ENCODE measurements around the gene MRTO4.
A peak's percentile ranks its signal among the peaks of the same experiment; 100 is the strongest.
"Not testable (repeated sequence)": the region's sequence is repeated elsewhere in the genome, so short reads cannot be mapped to it uniquely, and the experiment has no call there.

The MRTO4 gene

DNA sequence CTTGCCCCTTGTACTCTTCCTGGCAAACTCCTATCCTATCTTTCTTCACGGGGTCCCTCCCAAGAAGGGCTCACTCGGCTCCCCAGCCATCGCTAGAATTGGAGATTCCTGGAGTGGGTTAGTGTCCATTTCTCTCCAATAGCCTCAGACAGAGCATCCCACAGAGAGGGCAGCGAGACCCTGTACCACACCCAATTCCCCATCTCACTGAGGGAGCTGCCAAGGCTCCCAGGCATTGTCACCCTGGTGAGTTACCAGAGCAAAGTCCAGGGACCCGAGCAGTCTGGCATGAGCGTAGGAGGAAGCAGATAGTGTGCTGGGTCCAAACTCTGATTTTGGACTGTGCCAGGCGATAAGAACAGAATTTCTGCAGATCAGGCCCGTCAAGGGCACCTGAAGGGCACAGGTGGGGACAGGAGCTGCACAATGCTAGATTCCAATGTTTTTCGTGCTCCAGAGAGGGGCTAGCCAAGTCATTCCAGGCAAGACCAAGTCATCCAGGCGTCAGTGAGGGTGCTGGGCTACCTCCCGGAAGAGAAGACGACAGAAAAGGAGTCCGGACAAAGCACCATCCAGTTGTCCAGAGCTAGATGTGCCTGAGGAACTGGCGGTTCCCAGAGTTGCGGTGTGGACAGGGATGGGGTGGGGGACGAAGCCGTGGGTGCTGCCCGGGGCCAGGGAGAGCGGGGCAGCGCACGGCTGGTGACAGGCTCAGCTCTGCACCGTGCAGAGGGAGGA lies 21.7 kb downstream of the MRTO4 start:
- no peak for DNase-seq

DNA sequence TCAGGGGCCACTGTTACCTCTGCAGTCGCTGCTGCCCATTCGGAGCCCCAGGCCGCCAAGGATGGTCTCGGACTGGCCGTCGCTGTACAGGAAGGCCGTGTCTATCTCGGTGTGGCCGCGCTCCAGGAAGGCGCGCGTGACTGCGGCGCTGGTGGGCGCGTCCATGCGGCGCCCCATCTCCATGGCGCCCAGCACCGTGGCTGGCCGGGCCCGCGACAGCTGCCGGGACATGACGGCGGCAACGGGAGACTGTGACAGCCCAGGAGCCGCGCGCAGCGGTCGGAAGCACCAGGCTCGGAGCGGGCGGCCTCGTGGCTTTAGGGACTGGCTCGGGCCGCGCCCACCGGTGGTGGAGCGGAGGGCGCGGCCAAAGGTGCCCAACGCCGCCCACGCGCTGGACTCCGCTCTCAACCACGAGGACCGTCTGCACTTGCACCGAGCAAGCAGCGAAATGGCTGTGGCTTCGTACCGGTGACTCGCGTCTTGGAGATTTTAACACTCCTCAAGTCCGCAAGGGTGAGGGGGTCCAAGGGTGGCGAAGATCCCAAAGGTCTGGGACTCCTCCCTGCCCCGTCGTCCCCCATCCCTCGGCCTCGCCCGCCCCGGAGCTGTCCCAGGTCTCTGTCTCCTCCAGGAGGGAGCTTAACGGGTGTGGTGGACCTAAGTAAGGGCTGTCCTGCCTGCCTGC lies 22.4 kb downstream of the MRTO4 start:
- peak in 2 of 3 donors; percentile 22 to 49 for DNase-seq

DNA sequence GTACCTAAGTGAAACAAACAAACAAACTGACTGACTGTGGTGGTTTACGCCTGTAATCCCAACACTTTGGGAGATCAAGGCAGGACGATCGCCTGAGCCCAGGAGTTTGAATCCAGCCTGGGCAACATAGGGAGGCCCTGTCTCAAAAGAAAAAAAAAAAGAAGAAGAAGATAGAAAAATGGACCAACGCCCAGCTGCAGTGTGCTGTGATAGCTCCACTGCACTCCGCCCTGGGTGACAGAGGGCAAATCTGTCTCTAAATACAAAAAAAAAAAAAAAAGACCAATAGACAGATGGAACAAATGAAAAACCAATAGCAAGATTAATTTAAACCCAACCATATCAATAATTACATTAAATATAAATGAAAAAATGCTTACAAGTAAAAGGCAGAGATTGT lies 23.0 kb downstream of the MRTO4 start:
- DNase-seq = no peak

DNA sequence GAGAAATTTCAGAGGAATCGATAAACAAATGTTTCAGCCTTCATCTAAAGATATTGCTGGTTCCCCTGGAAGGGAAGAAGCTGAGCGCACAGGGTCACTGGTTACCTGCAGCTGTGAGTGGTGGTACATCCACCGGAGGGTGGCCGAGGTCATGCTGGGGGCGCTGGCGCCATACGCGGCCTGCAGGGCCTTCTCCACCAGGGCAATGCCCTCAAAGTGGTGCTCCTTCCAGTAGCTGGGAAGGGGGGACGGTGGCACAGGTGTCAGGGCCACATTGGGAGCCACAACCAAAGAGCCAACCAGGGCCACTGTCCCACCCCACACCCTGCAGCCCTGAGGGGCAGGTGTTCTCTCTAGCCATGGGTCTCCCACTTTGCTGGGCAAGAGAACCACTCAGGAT lies 32.3 kb downstream of the MRTO4 start:
- no peak for DNase-seq

DNA sequence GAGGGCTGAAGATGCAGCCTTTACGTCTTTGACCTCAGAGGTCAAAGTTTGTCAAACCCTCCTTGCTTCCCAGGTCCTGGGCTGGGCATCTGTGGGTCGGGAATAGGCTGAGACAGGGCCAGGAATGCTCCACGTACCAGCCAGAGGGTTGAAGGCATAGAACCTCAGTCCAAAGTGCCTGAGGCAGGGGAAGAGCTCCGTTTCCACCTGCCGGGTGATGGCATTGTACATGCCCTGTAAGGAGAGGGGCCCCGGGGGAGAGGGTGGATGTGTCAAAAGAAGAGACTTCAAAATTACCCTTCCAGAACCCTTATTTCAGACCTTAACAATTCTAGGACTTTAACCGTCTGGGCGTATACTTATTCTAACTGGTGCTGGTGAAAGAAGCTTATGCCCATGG lies 33.3 kb downstream of the MRTO4 start:
- no peak for DNase-seq

DNA sequence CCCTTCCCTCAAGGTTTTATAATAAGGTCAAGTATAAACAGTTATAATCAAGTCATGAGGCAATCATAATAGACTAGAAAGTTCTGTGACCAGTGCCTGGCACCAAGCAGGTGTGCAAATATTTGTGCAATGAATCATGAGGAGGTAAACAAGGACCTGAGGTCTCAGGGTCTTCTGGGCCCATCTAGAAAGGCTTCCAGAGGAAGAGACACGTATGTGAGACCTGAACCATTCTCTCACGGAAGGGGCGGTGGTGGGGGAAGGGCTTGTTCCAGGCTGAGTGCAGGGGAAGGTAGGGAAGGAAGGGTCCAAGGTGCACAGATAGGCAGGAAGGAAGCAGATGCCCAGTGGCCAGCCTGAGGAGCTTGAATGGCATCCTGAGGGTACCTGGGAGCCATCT lies 33.8 kb downstream of the MRTO4 start:
- DNase-seq = not testable (repeated sequence)

DNA sequence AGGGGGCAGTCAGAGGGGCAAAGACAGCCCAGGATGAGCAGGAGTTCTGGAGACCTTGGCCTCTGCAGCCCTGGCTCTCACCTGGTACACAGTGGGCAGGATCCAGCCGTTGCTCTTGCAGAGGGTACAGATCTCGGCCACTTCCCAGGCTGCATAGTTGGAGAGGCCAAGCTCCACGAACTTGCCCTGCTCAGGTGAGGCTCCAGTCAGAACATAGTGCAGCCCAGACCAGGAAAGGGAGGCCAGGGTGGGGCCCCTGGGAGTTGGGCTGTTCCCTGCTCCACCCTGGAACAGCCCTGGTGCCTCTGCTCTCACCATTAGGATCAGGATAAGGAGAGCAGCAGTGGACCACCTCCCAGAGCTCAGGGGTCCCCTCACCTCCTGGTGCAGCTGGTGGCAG lies 34.2 kb downstream of the MRTO4 start:
- DNase-seq = not testable (repeated sequence)

DNA sequence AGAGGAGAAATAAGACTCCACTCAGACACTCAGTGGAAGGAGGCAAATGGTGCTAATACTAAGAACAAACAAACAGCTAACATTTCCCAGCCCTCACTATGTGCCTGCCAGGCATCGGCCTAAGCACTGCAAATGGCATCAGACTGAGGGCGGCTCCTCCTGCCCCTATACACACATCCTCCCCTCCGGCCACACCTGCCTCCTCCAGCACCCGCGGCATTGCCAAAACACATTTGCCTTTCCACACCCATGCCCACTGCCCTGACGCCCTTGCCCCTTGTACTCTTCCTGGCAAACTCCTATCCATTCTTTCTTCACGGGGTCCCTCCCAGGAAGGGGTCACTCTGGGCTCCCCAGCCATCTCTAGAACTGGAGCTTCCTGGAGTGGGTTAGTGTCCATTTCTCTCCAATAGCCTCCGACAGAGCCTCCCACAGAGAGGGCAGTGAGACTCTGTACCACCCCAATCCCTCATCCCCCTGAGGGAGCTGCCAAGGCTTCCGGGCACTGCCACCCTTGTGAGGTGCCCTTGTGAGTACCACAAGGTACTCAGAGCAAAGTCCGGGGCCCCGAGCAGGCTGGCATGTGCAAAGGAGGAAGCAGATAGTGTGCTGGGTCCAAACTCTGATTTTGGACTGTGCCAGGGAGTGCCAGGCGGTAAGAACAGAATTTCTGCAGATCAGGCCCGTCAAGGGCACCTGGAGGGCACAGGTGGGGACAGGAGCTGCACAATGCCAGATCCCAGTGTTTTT lies 36.0 kb downstream of the MRTO4 start:
- no peak for DNase-seq

DNA sequence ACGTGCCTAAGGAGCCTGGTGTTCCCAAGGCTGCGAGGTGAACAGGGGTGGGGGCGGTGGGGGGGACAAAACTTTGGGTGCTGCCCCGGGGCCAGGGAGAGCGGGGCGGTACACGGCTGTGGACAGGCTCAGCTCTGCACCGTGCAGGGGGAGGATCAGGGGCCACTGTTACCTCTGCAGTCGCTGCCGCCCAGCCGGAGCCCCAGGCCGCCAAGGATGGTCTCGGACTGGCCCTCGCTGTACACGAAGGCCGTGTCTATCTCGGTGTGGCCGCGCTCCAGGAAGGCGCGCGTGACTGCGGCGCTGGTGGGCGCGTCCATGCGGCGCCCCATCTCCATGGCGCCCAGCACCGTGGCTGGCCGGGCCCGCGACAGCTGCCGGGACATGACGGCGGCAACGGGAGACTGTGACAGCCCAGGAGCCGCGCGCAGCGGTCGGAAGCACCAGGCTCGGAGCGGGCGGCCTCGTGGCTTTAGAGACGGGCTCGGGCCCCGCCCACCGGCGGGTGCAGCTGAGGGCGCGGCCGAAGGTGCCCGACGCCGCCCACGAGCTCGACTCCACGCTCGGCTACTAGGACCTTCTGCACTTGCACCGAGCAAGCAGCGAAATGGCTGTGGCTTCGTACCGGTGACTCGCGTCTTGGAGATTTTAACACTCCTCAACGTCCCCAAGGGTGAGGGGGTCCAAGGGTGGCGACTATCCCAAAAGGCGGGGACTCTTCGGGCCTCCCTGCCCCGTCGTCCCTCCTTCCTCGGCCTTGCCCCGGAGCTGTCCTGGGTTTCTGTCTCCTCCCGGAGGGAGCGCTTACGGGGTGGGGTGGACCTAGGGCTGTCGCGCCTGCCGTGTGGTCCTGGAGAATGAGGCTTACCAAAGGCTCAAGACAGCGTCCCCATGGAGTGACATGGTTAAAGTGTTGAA lies 37.0 kb downstream of the MRTO4 start, which contains the start of gene AKR7A3:
AKR7A3 (minus strand) TSS at position 447 of the 918 bp plus-strand sequence; CDS start at position 386, 61 bp downstream.
- DNase-seq = peak; percentile 70 to 87 (median 74)

DNA sequence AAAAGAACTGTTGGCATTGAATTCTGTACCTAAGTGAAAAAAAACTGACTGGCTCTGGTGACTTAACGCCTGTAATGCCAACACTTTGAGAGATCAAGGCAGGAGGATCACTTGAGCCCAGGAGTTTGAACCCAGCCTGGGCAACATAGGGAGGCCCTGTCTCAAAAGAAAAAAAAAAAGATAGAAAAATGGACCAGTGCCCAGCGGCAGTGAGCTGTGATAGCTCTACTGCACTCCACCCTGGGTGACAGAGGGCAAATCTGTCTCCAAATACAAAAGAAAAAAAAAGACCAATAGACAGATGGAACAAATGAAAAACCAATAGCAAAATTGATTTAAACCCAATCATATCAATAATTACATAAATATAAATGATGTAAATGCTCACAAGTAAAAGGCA lies 37.6 kb downstream of the MRTO4 start:
- DNase-seq = no peak

DNA sequence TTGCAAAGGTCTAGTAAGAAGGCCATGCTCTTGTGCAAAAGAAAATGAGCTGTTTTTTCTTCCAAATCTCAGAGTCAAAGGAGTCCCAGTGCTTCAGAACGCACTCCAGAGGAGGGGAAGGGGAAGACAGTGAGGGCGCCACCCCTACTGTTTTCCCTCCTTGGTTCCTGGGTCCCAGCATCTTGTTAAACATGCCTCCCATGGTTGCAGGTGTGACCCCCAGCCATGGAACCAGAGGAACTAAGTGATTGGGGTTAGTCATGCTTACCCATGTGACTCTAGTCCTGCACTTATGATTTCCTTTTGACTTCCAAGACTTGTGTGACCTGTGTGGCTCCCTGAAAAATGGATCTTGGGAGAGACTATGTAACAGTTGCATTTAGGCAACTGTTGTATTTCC lies 43.0 kb downstream of the MRTO4 start:
- no peak for DNase-seq

DNA sequence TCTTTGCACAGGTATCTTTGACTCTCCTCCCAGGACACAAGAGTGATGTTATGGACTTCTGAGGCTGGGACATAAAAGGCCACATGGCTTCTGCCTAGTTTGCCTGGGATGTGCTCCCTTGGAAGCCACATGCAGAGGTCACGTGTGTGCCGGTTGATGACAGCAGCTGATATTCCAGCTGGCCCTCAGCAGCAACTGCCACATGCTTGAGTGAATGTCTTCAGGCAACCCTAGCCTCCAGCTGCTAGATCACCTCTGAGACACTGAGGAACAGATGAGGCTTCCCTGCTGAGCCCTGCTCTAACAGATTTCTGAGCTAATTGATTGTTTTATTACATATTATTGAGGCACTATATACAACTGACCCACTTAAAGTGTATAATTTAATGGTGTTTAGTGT lies 48.6 kb downstream of the MRTO4 start:
- DNase-seq = no peak

DNA sequence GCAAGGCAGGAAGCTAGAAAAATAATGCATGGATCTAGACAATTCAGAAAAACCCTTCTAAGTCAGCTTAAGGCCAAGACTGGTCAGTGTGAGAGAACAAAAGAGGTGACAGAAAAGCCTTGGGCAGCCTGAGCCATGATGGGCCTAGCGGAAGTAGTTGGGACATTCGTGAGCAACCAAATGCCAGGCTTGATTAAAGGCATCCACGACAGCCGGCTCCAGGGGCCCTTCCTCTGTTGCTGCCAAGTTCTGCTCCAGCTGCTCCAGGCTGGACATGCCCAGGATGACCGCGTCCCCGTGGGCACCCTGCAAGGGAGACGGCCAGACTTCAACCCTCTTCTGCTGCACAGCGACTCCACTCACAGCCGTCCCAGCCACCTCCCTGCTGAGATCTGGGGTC lies 52.5 kb downstream of the MRTO4 start:
- not testable (repeated sequence) for DNase-seq

DNA sequence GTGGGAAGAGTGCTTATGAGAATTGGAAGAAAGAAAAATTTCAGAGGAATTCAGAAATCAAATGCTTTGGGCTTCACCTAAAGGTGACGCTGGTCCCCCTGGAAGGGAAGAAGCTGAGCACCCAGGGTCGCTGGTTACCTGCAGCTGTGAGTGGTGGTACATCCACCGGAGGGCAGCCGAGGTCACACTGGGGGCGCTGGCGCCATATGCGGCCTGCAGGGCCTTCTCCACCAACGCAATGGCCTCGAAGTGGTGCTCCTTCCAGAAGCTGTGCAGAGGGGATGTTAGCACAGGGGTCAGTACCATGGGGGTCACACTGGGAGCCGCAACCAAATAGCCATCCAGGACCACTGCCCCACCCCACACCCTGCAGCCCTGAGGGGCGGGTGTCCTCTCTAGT lies 54.3 kb downstream of the MRTO4 start:
- DNase-seq = no peak

DNA sequence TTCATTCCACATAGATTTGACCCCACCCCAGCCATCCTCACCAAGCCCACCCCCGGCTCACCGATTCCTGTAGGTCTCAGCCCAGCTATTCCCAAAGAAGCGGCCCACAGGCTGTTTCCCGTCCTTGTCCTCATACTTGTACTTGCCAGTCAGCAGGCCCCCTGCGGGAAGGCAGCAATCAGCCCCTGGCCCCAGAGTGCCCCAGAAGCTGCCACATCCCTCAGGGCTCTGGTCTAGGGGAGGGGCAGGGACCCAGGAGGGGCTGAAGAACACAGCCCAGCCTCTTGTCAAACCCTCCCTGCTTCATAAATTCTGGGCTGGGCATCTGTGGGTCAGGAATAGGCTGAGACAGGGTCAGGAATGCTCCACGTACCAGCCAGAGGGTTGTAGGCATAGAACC lies 55.3 kb downstream of the MRTO4 start:
- DNase-seq = no peak

DNA sequence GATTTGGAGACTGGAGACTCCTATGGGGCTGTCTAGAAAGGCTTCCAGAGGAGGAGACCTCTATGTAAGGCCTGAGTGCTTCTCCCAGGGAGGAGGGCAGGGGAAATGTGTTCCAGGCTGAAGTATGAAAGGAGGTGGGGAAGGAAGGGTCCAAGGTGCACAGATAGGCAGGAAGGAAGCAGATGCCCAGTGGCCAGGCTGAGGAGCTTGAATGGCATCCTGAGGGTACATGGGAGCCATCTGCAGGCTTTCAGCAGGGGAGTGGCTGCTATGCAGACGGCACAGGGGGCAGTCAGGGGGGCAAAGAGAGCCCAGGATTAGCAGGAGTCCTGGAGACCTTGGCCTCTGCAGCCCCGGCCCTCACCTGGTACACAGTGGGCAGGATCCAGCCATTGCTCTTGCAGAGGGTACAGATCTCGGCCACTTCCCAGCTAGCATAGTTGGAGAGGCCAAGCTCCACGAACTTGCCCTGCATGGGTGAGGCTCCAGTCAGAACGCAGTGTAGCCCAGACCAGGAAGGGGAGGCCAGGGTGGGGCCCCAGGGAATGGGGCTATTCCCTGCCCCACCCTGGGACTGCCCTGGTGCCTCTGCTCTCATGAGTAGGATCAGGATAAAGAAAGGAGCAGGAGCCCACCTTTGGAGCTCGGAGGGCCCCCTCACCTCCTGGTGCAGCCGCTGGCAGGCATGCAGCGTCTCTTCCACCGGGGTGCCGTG lies 56.3 kb downstream of the MRTO4 start:
- DNase-seq = no peak

DNA sequence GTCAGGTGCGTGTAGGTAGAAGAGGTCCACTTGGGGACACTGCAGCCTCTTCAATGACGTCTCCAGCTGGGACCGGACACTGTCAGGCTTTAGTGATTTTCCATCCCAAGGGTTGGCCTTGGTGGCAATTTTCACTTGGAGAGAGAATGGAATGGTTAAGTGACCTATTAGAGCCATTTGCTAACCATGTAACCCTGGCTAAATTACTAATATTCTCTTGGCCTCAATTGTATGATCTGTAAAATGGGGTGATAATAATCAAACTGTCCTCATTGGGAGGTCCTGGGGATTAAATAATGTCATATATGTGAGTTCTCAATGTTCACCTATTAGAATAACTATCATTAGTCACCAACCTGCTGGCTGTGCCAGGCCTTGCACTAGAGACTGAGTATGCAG lies 56.9 kb downstream of the MRTO4 start:
- no peak for DNase-seq

DNA sequence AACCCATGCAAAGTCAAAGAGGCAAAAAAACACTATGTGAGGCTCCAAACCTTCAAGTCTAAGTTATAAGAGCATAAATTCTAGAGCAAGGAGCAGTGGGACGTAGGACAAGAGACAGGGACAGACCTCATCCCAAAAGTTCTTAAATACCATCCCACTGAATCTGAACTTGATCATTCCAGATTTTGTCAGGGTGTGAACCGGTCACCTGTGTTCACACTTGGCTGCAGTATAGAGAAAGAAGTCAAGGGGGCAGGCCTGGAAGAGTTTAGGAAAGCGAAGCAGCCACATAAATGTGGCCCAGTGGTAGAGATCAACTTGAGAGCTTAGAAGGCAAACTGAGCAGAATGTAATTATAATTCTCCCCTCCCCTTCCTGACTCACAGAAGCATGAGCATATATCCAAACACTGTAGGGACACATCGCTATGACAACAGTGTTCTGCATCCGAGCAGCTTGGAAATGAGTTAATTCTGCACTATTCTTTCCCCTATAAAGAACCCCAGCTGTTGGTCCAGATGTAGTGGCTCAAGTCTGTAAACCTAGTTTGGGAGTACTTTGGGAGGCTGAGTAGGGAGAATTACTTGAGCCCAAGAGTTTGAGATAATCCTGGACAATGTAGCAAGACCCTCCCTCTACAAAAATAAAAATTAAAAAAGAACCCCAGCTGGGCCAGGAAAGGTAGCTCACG lies 57.7 kb downstream of the MRTO4 start:
- DNase-seq = peak in 1 of 3 donors; percentile 41

All from suppressor macrophage treated with lipopolysaccharide for 1 hour (primary cell).